Measurements from ENCODE around the gene AAMDC. TPM values are rescaled to one million over a fixed set of nuclear protein-coding genes. Genes with fewer than 3 reads are reported as not detected.
"Not testable (repeated sequence)": the region's sequence is repeated elsewhere in the genome, so short reads cannot be mapped to it uniquely, and the experiment has no call there.

AAMDC gene
- total and polyA plus RNA-seq, 2 of the 13 experiments (the other 11 are each of a cell fraction or from before 2014, with no cell fraction given) = 18.1 to 35.6 TPM

- BruUV-seq (replicated peaks); H2AFZ ChIP-seq (ENCODE audit: low read length); POLR2A ChIA-PET: not testable (repeated sequence)
These were observed 70.3 kb downstream of the AAMDC start for GRCh38 chr11:77891256-77891655.

GRCh38 chr11:77891703-77892102 is 70.8 kb downstream of the AAMDC start:
- H3K27me3 ChIP-seq (ENCODE audit: control insufficient read depth in 1 of 2, insufficient read depth in 2 of 2, low read length in 2 of 2); H3K4me3 ChIP-seq (replicated peaks in 1 of 3; ENCODE audit: insufficient read depth in 1 of 3, low read depth in 2 of 3, low read length in 3 of 3); H3K79me2 ChIP-seq (ENCODE audit: insufficient read depth, low read length); POLR2A ChIA-PET; H3K36me3 ChIP-seq (replicated peaks in 1 of 2; ENCODE audit: control insufficient read depth in 1 of 2, insufficient read depth in 2 of 2, low read length in 2 of 2); DNase-seq (ENCODE audit: low spot score); FAIRE-seq; H3K4me1 ChIP-seq (ENCODE audit: insufficient read depth, low read length); H2AFZ ChIP-seq (ENCODE audit: low read length); in situ Hi-C loops (cut with HindIII; ENCODE audit: extremely low pct_ligation_motif_present, low pct_unique_long_range_greater_than_20kb); ATAC-seq; intact Hi-C loops (cut with micrococcal nuclease; ENCODE audit: unreplicated experiment); BruUV-seq (replicated peaks); H3K9ac ChIP-seq (ENCODE audit: insufficient read depth, low read depth, low read length); H3K27ac ChIP-seq (ENCODE audit: extremely low read length, insufficient read depth, low read length); H4K20me1 ChIP-seq (ENCODE audit: insufficient read depth, low read length); H3K4me2 ChIP-seq (ENCODE audit: low read depth, low read length); CTCF ChIA-PET (ENCODE audit: low intra/inter-chr PET ratio, low total read pairs); H3K9me3 ChIP-seq (ENCODE audit: low read length): not testable (repeated sequence)
- 87% methylated on average over 3 of the region's 4 CpGs for WGBS (ENCODE audit: low lambda C conversion rate)

More at GRCh38 chr11:77891256-77891655, 70.3 kb downstream of the AAMDC start:
- H3K4me1 ChIP-seq (ENCODE audit: insufficient read depth, low read length); in situ Hi-C loops (cut with HindIII; ENCODE audit: extremely low pct_ligation_motif_present, low pct_unique_long_range_greater_than_20kb); H3K4me2 ChIP-seq (ENCODE audit: low read depth, low read length); H3K79me2 ChIP-seq (ENCODE audit: insufficient read depth, low read length); H3K9me3 ChIP-seq (ENCODE audit: low read length); CTCF ChIA-PET (ENCODE audit: low intra/inter-chr PET ratio, low total read pairs); H3K4me3 ChIP-seq (replicated peaks in 1 of 3; ENCODE audit: insufficient read depth in 1 of 3, low read depth in 2 of 3, low read length in 3 of 3); DNase-seq (ENCODE audit: low spot score); H4K20me1 ChIP-seq (ENCODE audit: insufficient read depth, low read length); H3K27ac ChIP-seq (ENCODE audit: extremely low read length, insufficient read depth, low read length); H3K27me3 ChIP-seq (ENCODE audit: control insufficient read depth in 1 of 2, insufficient read depth in 2 of 2, low read length in 2 of 2); H3K9ac ChIP-seq (ENCODE audit: insufficient read depth, low read depth, low read length); intact Hi-C loops (cut with micrococcal nuclease; ENCODE audit: unreplicated experiment); FAIRE-seq; H3K36me3 ChIP-seq (replicated peaks in 1 of 2; ENCODE audit: control insufficient read depth in 1 of 2, insufficient read depth in 2 of 2, low read length in 2 of 2); ATAC-seq: not testable (repeated sequence)
- WGBS (ENCODE audit: low lambda C conversion rate) = 96% methylated on average over 3 of the region's 7 CpGs

- intact Hi-C loops (cut with micrococcal nuclease; ENCODE audit: unreplicated experiment); POLR2A ChIA-PET; DNase-seq (ENCODE audit: low spot score); H3K9ac ChIP-seq (ENCODE audit: insufficient read depth, low read depth, low read length); ATAC-seq; H3K4me3 ChIP-seq (replicated peaks in 1 of 3; ENCODE audit: insufficient read depth in 1 of 3, low read depth in 2 of 3, low read length in 3 of 3); H3K4me1 ChIP-seq (ENCODE audit: insufficient read depth, low read length); H2AFZ ChIP-seq (ENCODE audit: low read length); FAIRE-seq; H3K27ac ChIP-seq (ENCODE audit: extremely low read length, insufficient read depth, low read length); H3K79me2 ChIP-seq (ENCODE audit: insufficient read depth, low read length); in situ Hi-C loops (cut with HindIII; ENCODE audit: extremely low pct_ligation_motif_present, low pct_unique_long_range_greater_than_20kb); H3K9me3 ChIP-seq (ENCODE audit: low read length); H3K27me3 ChIP-seq (ENCODE audit: control insufficient read depth in 1 of 2, insufficient read depth in 2 of 2, low read length in 2 of 2); CTCF ChIA-PET (ENCODE audit: low intra/inter-chr PET ratio, low total read pairs); H4K20me1 ChIP-seq (ENCODE audit: insufficient read depth, low read length); H3K4me2 ChIP-seq (ENCODE audit: low read depth, low read length); BruUV-seq (replicated peaks): not testable (repeated sequence)
- 96% methylated on average over 1 of the region's 1 CpG for WGBS (ENCODE audit: low lambda C conversion rate)
- H3K36me3 ChIP-seq (replicated peaks in 1 of 2; ENCODE audit: control insufficient read depth in 1 of 2, insufficient read depth in 2 of 2, low read length in 2 of 2) = peaks cover 4 to 11% of the 10 kb centered on the region in 2 experiments; a peak in 3 of 5 replicates
These were observed 74.0 kb downstream of the AAMDC start for GRCh38 chr11:77894949-77895348.
